GM04504 (cell line): ENCODE results near the gene COMMD1.
"Not testable (repeated sequence)": the region's sequence is repeated elsewhere in the genome, so short reads cannot be mapped to it uniquely, and the experiment has no call there.

Experiments used
- DNase-seq: peaks from one replicate; pipeline ENCODE4 v3.0.0-alpha.2; 2012; ENCODE audit warnings: low read depth

COMMD1 gene

GRCh38 chr2:62074233-62074632 lies 168.8 kb downstream of the COMMD1 start:
- DNase-seq: no peak

GRCh38 chr2:62076980-62077638 lies 171.6 kb downstream of the COMMD1 start:
- no peak for DNase-seq

GRCh38 chr2:62084801-62085200 lies 179.3 kb downstream of the COMMD1 start:
- no peak for DNase-seq

DNA sequence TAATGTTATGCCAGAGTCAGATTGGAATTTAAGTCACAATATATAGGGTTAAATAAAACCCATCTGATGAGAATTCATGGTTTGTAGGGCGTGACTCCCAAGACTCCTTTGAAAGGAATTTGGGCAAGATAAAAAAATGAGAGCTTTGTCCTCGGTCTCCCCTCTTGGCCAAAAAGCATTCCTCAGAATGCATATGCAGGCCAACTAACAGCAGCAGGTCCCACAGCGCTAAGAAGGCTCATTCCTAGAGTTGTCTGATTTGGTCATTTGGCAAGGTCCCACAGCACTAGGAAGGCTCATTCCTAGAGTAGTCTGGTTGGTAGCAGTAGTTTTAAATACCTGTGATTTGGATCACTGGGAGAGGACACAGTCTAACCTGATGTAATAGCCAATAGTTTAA lies 184.2 kb downstream of the COMMD1 start:
- no peak for DNase-seq

GRCh38 chr2:62091471-62091870 lies 186.0 kb downstream of the COMMD1 start:
- DNase-seq: no peak

DNA sequence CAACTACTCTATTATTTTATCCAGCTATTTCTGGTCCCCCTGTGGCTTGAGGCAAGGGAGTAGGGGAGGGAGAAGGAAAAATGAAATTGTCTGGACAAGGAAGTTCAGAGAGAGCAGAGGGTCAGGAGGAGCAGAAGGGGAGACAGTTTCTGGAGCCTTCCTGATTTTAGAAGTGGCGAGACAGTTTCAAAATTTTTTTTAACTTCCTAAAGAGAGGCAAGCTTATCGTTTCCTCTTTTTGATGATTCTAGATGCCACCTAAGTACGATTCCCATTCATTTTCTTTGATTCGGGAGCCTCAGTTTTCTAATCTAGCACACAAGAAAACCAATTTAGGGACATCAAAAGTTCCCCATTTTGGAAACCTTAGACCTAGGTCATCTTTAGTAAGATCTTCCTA lies 193.6 kb downstream of the COMMD1 start:
- DNase-seq: no peak

- DNase-seq: no peak
Observed at GRCh38 chr2:62099523-62100175, 194.2 kb downstream of the COMMD1 start.

- no peak for DNase-seq
Observed at GRCh38 chr2:62101886-62102285, 196.4 kb downstream of the COMMD1 start.

GRCh38 chr2:62102402-62102920 lies 197.0 kb downstream of the COMMD1 start:
- DNase-seq: no peak

- DNase-seq: no peak
Observed at GRCh38 chr2:62109554-62109953, 204.1 kb downstream of the COMMD1 start.

DNA sequence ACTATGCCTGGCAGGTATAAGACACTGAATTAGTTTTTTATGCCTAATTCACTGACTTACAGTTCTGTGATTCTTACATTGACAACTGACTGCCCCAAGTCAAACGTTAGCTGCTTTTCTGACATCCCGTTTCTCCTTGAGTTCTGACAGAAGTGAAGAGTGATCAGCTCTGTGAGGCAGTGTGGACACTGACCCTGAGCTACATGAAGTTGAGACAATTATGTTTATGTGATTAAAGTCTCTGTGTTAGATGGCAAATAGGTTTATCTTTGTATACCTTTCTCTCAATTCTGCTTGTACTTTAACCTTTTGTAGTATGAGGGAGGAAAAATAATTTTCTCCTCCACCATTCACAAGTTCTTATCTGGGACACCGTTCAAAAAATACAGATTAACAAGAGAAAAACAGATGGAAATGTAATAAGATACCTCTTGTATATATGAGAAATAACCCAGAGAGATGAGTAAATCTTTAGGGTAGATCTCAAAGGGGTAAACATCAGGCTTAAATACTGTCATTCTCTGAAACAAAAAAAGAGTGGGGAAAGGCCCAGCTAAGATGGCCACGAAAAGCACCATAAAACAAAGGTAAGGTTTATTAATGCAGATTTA lies 205.0 kb downstream of the COMMD1 start:
- no peak for DNase-seq

GRCh38 chr2:62112179-62112578 lies 206.7 kb downstream of the COMMD1 start:
- DNase-seq: peak; percentile 57

DNA sequence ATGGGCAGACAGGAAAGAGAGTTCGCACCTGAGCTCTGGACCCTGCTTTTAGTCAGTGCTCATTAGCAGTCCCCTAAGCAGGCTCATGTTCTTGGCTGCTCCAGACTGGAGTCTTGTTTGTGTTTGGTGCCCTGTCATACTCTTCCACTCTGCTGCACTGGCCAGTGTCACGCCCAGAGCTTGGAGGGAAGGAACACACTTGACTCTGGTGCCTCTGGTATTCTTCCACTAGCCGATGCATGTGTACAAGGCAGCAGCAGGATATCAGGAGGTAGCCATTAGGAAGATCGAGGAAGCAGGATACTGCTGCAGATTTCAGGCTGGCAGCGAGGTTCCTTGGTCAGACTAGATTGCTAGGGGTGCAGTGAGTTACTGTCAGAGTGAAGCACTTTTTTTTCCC lies 209.1 kb downstream of the COMMD1 start:
- no peak for DNase-seq

DNA sequence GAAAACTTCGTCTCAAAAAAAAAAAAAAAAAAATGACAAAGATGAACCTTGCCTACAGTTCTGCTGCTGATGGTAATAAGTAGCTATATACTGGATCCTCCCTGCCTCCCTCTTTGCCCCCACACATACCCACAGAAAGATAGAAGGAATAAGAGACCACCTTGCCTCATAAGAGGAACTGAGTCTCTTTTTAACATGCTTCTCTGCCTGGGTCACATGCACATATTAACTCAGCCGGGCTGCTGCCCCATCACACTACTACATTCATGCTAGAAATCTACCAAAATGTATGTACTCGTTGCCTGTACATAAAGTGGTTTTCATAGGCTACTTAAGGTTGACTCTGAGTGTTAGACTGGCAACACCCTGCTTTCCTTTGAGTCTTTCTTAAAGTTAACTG lies 211.5 kb downstream of the COMMD1 start:
- no peak for DNase-seq

- DNase-seq: no peak
Observed at GRCh38 chr2:62118160-62118559, 212.7 kb downstream of the COMMD1 start.

GRCh38 chr2:62119311-62119974 lies 214.0 kb downstream of the COMMD1 start:
- no peak for DNase-seq

DNA sequence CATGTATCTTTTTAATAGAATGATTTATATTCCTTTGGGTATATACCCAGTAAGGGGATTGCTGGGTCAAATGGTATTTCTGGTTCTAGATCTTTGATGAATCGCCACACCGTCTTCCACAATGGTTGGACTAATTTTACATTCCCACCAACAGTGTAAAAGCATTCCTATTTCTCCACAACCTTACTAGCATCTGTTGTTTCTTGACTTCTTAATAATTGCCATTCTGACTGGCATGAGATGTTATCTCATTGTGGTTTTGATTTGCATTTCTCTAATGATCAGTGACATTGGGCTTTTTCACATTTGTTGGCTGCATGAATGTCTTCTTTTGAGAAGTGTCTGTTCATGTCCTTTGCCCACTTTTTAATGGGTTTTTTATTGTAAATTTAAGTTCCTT lies 220.8 kb downstream of the COMMD1 start:
- not testable (repeated sequence) for DNase-seq

DNA sequence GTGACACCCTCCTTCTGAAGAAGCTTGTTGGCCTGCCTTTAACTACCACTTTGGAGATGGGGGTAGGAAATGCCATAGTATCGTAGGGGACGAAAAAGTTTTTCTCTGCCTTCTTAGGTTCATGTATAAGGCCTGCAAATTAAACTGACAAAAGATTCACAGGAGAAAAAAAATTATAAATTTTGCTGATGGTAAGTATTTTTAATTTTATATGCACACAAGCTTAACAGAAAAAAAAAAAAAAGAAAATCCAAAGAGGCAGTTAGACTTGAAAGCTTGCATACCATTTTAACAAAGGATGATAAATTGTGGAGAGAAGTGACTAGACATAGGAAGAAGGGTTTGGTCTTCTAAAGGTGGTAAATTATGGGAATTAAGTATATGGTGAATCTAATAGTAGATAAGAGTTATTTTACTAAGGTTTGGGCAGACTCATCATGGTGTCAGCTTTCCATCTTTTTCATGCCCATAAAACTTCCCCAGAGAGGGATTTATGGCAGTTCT lies 227.9 kb downstream of the COMMD1 start:
- no peak for DNase-seq

DNA sequence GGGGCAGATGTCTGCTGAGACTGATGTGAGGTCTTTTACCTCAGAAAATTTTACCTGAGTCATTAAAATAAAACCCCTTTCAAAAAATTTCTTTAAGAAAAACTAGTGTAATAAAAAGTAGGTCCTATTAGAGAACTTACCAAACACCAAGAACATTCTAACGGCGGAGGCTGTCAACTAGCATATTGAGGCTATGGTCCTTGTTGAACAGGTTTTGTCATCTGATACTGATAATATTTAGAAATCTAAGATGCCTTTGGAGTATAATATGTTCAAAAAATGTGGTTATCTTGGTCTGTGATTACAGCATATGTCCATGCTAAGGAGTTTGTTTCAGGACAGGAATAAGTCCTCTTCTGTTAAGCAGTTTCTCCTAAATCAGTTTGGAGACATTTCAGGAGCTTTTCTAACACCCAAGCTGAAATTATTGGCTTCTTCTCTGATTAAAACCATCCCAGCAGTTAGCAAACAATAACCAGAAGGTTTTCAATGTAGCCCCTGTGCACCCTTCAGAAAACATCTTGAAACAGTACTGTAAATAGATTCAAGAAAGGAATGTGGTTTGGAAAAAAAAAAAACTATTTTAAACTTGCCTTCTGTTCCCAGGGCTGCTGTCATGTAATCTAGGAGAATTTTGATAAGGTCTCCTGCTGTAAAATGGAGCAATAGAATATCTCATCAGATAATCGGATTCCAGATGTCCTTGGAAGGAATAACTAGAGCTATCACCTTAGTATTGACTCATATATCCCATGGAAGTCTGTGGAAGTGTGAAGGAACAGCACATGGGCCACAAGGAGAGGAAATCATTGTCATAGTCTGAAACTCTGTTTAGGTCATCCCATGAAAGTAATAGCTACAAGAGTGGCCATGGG lies 231.7 kb downstream of the COMMD1 start:
- no peak for DNase-seq

DNA sequence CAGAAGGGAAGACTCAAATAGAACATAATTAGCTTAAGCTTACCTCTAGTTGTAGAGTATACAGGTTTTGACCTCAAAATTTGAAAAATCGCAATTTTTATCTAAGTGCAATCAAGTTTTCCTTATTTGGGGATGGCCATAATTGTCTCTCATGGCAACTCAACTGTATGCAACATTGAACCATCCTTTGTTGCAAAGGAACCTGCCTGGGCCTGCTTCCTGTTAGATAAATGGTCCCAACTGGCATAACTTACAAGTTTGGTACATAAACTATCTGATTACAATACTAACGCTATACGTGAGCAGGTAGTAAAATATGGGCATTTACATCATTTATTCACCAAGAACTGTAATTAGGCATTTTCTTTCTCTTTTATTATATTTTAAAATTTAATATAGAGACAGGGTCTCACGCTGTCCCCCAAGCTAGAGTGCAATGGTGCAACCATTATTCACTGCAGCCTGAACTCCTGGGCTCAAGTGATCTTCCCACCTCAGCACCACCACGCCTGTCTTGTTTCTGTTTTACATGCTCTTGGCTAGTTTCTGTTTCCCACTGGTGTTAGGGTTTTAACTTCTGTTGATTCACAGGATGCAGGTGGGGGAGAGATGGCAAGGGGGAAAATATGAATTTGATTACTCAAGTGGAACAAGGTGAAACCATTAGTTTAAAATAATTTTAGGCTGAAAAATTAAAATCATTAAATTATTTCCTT lies 235.1 kb downstream of the COMMD1 start:
- no peak for DNase-seq
